Stimulated activated naive CD8-positive, alpha-beta T cell treated with anti-CD3 and anti-CD28 coated beads, Interleukin-15, amount 100 ng/mL, for 72 hours (primary cell): ENCODE data around the gene KRTAP4-9.
"Not testable (repeated sequence)": the region's sequence is repeated elsewhere in the genome, so short reads cannot be mapped to it uniquely, and the experiment has no call there.

ENCODE experiments used
- ATAC-seq: fragments of 150-1000 bp; cut with Tn5 transposase; 2 replicates; pipeline ENCODE4 v1.10.0; 2021; ENCODE audit warnings: mild to moderate bottlenecking, moderate library complexity
- DNase-seq, 2 donors: peaks; one replicate each; pipeline ENCODE4 v3.0.0; 2021 to 2022
- H3K27ac Mint-ChIP-seq, 2 donors: one replicate each; pipeline ENCODE4 v1.8.0; 2022; ENCODE audit warnings: mild to moderate bottlenecking in 2 of 2, mixed read lengths in 2 of 2, moderate library complexity in 2 of 2
- H3K27me3 Mint-ChIP-seq: one replicate; pipeline ENCODE4 v1.8.0; 2022; ENCODE audit warnings: mixed read lengths
- H3K4me1 Mint-ChIP-seq: one replicate; pipeline ENCODE4 v1.8.0; 2022; ENCODE audit warnings: mild to moderate bottlenecking, mixed read lengths
- H3K4me3 Mint-ChIP-seq, 2 donors: one replicate each; pipeline ENCODE4 v1.8.0; 2022; ENCODE audit warnings: mild to moderate bottlenecking in 2 of 2, mixed read lengths in 2 of 2, moderate library complexity in 1 of 2
- H3K9me3 Mint-ChIP-seq, 2 donors: one replicate each; pipeline ENCODE4 v1.8.0; 2022; ENCODE audit warnings: mixed read lengths in 2 of 2

Gene KRTAP4-9

GRCh38 chr17:41082626-41083025 lies 22.6 kb upstream of the KRTAP4-9 start:
- Mint-ChIP-seq H3K4me1 (no peaks in the 10 kb centered on the region), H3K27me3 (no peaks in the 10 kb centered on the region), H3K9me3 (no peaks in the 10 kb centered on the region), H3K4me3 (no peak overlapping the region), H3K27ac (no peak overlapping the region)
- DNase-seq = no peak
- ATAC-seq = no peak

DNA sequence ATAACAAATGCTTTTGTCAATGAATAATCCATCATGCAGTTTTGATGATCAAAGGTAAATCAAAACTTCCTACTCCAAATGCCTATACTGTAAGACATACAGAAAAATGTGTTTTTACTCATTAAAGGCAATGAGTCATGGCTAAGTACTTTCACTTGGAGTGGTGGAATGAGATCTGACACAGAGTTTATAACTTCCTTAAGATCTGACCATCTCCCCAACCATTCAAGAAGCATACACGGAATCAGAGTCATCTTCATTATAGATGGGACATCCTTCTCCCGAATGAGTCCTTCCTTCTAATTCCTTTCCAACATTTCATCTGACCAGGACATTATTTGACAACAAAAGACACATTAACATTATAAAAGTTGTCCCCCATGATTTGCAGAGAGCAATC lies 21.8 kb upstream of the KRTAP4-9 start:
- not testable (repeated sequence) for H3K27me3 Mint-ChIP-seq, H3K4me3 Mint-ChIP-seq, DNase-seq, H3K4me1 Mint-ChIP-seq, H3K9me3 Mint-ChIP-seq, H3K27ac Mint-ChIP-seq, ATAC-seq

DNA sequence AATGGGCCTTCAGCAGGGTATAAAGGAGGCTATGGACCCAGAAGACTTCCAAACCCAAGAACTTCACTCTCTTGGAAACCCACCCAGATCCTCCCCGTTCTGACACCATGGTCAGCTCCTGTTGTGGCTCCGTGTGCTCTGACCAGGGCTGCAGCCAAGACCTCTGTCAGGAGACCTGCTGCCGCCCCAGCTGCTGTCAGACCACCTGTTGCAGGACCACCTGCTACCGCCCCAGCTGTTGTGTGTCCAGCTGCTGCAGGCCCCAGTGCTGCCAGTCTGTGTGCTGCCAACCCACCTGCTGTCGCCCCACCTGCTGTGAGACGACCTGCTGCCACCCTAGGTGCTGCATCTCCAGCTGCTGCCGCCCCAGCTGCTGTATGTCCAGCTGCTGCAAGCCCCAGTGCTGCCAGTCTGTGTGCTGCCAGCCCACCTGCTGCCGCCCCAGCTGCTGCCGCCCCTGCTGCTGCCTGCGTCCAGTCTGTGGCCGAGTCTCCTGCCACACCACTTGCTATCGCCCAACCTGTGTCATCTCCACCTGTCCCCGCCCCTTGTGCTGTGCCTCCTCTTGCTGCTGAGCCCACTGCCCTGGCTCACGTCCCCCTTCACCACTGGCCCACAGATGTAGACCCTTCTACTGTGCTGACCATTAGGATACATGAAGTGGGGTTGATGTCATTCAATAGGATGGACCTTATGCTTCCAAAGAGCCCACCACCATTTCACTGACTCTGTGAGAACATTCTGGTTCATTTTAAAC lies 20.9 kb upstream of the KRTAP4-9 start, which contains the start of gene KRTAP4-7:
TSS of gene KRTAP4-7 (plus strand) at position 51 of the 757 bp plus-strand sequence. CDS start at position 108, 57 bp downstream.
- ATAC-seq = not testable (repeated sequence)

GRCh38 chr17:41088760-41089352 lies 16.3 kb upstream of the KRTAP4-9 start:
- not testable (repeated sequence) for H3K27me3 Mint-ChIP-seq, H3K4me1 Mint-ChIP-seq, H3K27ac Mint-ChIP-seq, DNase-seq, H3K9me3 Mint-ChIP-seq, H3K4me3 Mint-ChIP-seq, ATAC-seq

More for the DNA sequence above, 20.9 kb upstream of the KRTAP4-9 start, which contains the start of gene KRTAP4-7:
- H3K4me1 Mint-ChIP-seq, H3K27ac Mint-ChIP-seq, H3K4me3 Mint-ChIP-seq, H3K27me3 Mint-ChIP-seq, DNase-seq, H3K9me3 Mint-ChIP-seq: not testable (repeated sequence)

DNA sequence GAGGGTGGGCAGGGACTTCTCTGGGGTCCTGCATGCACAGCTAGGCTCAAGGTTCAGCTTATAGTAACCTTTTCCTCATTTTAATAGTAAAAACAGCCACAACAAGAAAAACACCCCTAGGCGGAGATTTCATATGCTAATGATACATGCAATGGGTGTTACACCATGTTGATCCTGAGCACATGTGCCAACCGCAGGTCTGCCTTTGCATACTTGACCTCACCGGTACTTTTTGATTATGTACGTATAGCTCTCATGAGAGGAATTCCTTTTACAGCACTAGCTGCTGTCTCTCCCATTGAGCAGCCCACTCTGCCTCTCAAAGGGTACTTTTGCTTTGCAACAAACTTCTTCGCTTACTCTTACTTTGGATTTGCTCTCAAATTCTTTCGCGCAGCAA lies 9.1 kb upstream of the KRTAP4-9 start:
- no peaks in the 10 kb centered on the region for H3K9me3 Mint-ChIP-seq
- DNase-seq (no peak), ATAC-seq (no peak)
- H3K4me1 Mint-ChIP-seq = peaks cover 12% of the 10 kb centered on the region
- H3K27ac Mint-ChIP-seq = no peak overlapping the region
- H3K4me3 Mint-ChIP-seq = no peak overlapping the region
- H3K27me3 Mint-ChIP-seq = peaks cover 11% of the 10 kb centered on the region

- DNase-seq = no peak
- no peak for ATAC-seq
- Mint-ChIP-seq H3K27ac (no peak within 1 kb of the TSS), H3K9me3 (no peaks in the 10 kb centered on the region), H3K4me3 (no peak within 1 kb of the TSS), H3K27me3 (peaks cover 11% of the 10 kb centered on the region), H3K4me1 (peaks cover 12% of the 10 kb centered on the region)
Observed at GRCh38 chr17:41098042-41098441, 7.1 kb upstream of the KRTAP4-9 start, which contains the start of gene KRTAP4-8. Gene KRTAP4-8, minus strand, starts transcription at chr17:41098142. Its CDS starts 58 bp downstream, at chr17:41098084.

GRCh38 chr17:41098481-41098880 lies 6.7 kb upstream of the KRTAP4-9 start:
- DNase-seq (no peak), ATAC-seq (no peak)
- Mint-ChIP-seq H3K4me1 (peaks cover 12% of the 10 kb centered on the region), H3K27ac (no peak overlapping the region), H3K9me3 (no peaks in the 10 kb centered on the region), H3K4me3 (no peak overlapping the region), H3K27me3 (peaks cover 11% of the 10 kb centered on the region)

- ATAC-seq, H3K4me3 Mint-ChIP-seq, H3K9me3 Mint-ChIP-seq, DNase-seq, H3K27ac Mint-ChIP-seq: not testable (repeated sequence)
- H3K27me3 Mint-ChIP-seq = peaks cover 11% of the 10 kb centered on the region
- peaks cover 12% of the 10 kb centered on the region for H3K4me1 Mint-ChIP-seq
Observed at GRCh38 chr17:41099682-41100480, 5.3 kb upstream of the KRTAP4-9 start.

GRCh38 chr17:41101586-41102259 lies 3.5 kb upstream of the KRTAP4-9 start, which contains the start of gene KRTAP4-16:
Gene KRTAP4-16, minus strand, starts transcription at chr17:41102209. Its CDS starts 0 bp downstream, at chr17:41102209.
- Mint-ChIP-seq H3K9me3 (no peaks in the 10 kb centered on the region), H3K4me3 (no peak within 1 kb of the TSS), H3K27ac (no peak within 1 kb of the TSS), H3K27me3 (peaks cover 11% of the 10 kb centered on the region), H3K4me1 (peaks cover 12% of the 10 kb centered on the region)
- DNase-seq = no peak
- no peak for ATAC-seq

DNA sequence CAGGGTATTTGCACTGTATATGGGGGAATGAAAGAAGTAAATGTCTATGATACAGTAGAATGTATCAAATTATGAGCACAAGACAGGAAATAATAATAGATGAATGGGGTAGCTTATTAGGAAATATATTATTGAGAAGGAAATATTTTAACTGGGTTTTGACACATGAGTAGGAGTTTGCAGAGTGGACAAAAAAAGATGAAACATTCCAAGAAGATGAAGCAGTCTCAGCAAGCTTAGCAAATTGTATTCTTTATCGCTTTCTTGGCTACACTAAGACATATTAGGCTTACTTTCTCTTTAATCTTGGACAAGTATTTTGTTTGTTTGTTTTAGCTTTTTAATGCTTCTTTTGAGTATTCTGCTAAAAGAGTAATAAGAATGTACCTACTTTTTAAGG lies 1.3 kb upstream of the KRTAP4-9 start:
- Mint-ChIP-seq H3K4me3 (no peak overlapping the region), H3K4me1 (peaks cover 27% of the 10 kb centered on the region), H3K27ac (no peak overlapping the region), H3K9me3 (peaks cover 0 to 5% of the 10 kb centered on the region in 2 donors), H3K27me3 (no peaks in the 10 kb centered on the region)
- ATAC-seq = no peak
- DNase-seq = no peak

GRCh38 chr17:41104386-41105038 lies 677 bp upstream of the KRTAP4-9 start:
- H3K4me1 Mint-ChIP-seq = peaks cover 28% of the 10 kb centered on the region
- DNase-seq, H3K27ac Mint-ChIP-seq, ATAC-seq, H3K9me3 Mint-ChIP-seq, H3K27me3 Mint-ChIP-seq, H3K4me3 Mint-ChIP-seq: not testable (repeated sequence)

- Mint-ChIP-seq H3K9me3 (peaks cover 0 to 12% of the 10 kb centered on the region in 2 donors), H3K27ac (no peak overlapping the region), H3K4me3 (no peak overlapping the region), H3K4me1 (peaks cover 18% of the 10 kb centered on the region), H3K27me3 (no peaks in the 10 kb centered on the region)
- DNase-seq = no peak
- no peak for ATAC-seq
Observed at GRCh38 chr17:41107941-41108450, 2.8 kb downstream of the KRTAP4-9 start.

- Mint-ChIP-seq H3K4me3 (peak overlapping the region in 1 of 2 donors; percentile 22), H3K4me1 (peaks cover 18% of the 10 kb centered on the region), H3K9me3 (peaks cover 0 to 12% of the 10 kb centered on the region in 2 donors)
- not testable (repeated sequence) for H3K27ac Mint-ChIP-seq, DNase-seq, ATAC-seq, H3K27me3 Mint-ChIP-seq
Observed at GRCh38 chr17:41108728-41109386, 3.7 kb downstream of the KRTAP4-9 start.
